IPS DF 4.7 (cell line): ENCODE results near the gene ADAMTS8.

Experiments used
- DNase-seq: peaks from one replicate; pipeline ENCODE4 v3.0.0-alpha.2; 2013; ENCODE audit warnings: low spot score; ENCODE audit errors: extremely low read depth

ADAMTS8 gene

GRCh38 chr11:130462101-130462885 lies 33.9 kb upstream of the ADAMTS8 start:
- DNase-seq = no peak

DNA sequence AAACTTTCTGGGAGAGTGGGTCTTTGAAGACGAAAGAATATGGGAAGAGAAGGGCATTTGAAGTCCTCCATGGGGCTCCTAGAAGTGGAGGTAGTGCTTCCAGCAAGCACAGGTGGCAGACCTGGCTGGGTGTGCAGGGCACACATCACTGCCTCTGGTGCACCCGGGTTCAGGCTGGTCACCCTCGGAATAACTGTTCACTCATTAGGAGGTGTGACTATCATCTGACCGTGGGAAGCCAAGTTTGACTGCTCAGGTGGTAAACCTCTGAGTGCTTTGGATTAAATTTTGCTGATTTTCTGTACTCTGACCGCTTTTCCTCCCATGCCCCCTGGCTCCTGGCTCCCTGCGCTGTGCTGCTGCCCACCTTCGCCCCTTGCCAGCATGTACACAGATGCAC lies 31.1 kb upstream of the ADAMTS8 start:
- DNase-seq = no peak

DNA sequence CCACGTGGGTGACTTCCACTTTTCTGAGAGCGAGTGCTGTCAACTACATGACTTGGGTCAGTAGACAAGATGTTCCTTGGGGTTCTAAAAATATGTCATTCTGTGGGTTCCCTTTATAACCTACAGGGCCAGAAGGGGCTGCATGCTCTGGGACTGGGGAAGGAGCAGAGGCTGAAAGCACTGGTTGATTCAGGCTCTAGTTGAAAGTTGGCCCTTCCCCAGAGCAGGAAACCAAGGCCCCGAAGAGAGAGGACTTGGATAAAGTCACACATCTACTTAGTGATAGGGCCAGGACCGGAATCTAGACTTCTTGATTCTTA lies 30.0 kb upstream of the ADAMTS8 start:
- DNase-seq = no peak

GRCh38 chr11:130457623-130458409 lies 29.4 kb upstream of the ADAMTS8 start:
- no peak for DNase-seq

DNA sequence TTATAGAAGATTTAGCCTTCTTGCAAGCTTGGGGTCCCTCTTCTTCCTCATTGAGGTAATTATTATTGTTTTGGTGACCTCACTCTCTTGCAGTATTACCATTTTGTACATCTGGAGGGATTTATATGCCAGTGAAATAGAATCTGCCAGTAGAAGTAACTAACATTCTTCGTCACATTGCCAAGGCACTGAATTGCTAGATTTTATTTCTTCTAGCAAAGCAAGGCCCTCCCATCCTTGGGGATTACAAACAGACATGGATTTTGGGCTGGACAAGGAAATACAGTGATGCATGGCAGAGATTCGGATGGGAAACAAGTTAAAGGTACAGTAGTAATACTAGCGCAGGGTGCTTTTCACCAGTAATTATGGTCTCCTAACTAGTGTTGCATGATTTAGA lies 27.9 kb upstream of the ADAMTS8 start:
- no peak for DNase-seq

GRCh38 chr11:130455483-130456127 lies 27.2 kb upstream of the ADAMTS8 start:
- DNase-seq = no peak

GRCh38 chr11:130454491-130455252 lies 26.3 kb upstream of the ADAMTS8 start:
- DNase-seq = no peak

- no peak for DNase-seq
These were observed 24.5 kb upstream of the ADAMTS8 start for GRCh38 chr11:130452940-130453339.

DNA sequence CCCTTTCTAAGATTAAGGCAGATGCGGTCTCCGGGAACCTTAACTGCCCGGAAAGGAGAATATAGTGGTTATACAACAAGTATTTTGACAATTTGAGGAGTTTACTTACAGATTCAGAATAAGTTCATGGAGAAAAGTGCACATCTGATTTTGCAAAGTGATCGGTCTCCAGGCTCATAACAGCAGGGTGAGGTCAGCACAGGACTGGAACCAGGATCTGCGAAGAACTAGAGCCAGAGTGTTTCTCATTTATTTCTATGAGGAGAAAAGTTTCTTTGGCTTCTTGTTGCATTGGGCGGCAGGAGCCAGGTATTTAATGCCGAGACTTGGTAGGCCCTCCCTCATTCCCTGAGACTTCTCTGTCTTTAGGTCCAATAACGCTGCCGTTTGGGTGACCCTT lies 23.8 kb upstream of the ADAMTS8 start:
- no peak for DNase-seq

DNA sequence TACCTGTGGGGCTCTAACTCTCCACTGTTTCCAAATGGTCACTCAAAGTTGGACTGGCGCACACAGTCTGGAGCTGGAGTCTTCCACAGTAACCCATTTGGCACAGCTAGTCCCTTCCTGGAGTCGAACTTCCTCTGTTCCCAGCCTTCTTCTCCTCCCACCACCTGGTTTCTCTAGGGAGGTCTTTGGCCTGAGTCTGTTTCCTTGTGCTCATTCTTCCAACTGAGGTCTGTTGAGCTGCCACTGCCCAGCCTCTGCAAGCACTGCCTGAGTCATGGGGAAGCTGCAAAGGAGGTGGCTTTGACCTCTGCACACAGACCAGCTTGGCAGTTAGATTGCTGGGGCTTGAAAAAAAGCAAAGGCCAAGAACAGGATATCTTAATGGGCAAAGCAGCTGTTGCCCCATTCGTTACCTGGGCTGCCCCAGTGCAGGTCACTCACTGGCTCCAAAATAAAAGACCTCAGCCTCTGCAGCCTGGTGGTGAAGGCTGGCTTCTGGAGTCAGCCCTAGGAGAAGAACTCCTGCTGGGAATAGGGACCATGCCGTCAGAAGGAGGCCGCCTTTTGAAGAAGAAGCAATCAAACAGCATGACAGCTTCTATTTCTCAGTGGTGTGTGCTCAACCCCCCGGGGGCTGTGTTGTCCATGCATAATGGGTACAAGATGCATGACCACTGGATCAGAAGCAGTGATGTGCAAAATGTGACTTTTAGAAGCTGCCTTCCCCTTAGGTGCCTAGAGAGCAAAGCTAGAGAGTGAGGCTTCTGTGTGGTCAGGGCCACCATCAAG lies 23.0 kb upstream of the ADAMTS8 start:
- no peak for DNase-seq

DNA sequence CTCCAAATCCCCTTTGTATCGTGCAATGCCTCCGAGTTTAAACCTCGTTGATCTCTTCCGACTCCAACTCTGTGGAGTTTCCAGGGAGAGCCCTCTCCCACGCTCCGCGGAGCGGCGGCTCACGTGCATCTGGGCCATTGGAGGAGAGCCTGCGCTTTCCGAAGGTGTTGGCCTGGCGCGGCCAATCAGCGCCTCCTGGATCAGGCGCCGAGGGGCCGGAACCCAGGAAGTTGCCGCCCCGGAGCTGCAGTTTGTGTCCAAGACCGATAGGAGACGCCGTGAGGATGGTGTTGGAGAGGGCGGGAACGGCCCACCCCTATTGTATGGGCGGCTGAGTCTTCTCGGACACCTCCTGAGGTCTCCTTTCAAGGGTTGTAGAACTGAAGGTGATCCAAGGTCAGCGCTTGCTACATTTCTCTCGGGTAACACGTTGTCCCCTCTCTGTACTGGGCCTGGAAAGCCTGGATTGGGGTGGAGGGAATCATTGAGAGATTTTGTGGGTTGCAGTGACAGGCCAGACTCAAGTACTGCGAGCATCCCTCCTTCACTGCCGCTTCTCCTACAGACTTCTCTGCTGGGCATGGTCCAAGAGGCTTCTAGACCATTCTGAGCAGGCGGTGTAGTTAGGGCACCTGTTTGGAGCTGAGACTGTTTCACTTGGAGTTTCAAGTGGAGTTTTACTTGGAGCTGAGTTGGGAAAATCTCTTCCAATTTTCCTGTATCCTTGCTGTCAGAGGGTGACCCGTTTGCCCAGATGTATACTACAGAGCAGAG lies 21.8 kb upstream of the ADAMTS8 start:
- no peak for DNase-seq

GRCh38 chr11:130449310-130449990 lies 21.0 kb upstream of the ADAMTS8 start:
- DNase-seq = no peak

DNA sequence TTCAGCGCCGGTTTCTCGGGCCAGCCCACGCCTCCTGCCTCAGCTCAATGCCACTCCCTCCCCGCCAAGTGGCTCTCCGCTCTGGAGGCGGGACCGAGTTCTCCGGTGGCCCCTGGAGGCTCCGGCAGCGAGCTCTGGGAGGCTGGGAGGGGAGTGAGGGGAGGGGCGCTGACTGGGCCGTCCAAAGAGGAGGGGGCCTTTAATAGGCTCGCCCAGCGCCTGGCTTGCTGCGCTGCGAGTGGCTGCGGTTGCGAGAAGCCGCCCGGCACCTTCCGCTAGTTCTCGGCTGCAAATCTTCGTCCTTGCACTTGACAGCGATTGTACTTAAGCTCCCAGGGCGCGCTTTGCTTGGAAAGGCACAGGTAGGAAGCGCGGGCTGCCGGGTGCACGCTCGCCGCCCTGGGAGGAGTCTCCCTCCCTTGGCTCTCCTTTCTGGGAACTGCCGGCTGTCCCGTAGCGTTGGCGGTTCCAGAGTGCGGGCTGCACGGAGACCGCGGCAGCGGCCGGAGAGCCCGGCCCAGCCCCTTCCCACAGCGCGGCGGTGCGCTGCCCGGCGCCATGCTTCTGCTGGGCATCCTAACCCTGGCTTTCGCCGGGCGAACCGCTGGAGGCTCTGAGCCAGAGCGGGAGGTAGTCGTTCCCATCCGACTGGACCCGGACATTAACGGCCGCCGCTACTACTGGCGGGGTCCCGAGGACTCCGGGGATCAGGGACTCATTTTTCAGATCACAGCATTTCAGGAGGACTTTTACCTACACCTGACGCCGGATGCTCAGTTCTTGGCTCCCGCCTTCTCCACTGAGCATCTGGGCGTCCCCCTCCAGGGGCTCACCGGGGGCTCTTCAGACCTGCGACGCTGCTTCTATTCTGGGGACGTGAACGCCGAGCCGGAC lies 20.3 kb upstream of the ADAMTS8 start, which contains the start of gene ADAMTS15:
ADAMTS15 (plus strand) TSS at position 230 of the 894 bp plus-strand sequence; CDS start at position 559, 329 bp downstream.
- no peak for DNase-seq

DNA sequence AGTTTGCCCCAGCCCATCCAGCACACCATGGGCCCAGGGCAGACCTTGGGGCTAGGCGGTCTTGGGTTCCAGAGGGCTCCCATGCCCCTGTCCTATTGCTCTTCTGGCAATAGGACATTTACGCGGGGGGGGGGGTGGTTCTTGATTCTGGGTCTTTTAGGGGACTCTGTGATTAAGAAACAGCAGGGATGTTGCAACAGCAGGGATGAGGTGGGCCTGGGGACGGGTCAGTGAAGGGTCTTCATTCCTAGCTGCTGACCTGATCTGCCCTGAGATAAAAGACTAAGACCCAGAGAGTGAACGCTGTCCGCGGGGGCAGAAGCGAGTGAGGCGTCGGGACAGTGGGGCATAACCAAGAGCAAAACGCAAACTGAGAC lies 19.6 kb upstream of the ADAMTS8 start:
- DNase-seq = no peak

DNA sequence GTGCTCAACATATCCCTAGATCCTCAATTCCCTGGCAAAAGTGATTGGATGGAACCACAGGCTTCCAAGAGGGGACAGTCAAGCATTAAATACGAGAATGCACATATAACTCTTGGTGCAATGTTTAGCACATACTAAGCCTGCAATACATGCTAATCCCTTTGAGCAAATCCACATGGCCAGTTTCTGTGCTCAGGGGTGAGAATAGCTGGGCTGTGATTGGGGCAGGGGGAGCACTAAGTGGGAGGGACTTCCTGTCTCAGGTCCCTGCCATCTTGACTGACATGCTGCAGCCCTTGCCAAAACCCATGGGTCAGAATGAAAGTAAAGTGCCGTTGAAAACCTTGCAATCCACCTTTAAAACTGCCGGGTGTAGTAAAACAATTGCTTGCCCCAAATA lies 17.4 kb upstream of the ADAMTS8 start:
- no peak for DNase-seq

DNA sequence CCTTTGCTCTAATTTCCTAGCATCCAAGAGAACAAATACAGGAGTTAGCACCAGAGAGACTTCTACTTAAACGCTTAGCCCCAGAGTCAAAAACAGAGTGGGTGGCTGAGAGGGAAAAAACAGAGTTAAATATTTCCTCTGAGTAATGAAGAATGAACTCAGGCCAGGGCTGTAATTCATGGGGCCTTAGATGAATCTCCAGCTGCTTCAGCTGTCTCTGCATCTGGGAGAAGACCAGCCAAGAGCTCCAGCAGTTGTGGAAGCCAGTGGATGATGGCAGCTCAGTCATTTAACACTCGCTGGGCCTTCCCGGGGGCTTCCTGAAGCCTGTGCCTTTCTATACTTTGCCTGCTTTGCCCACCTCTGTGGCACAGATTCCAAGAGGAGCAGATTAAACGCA lies 14.3 kb upstream of the ADAMTS8 start:
- DNase-seq = no peak

DNA sequence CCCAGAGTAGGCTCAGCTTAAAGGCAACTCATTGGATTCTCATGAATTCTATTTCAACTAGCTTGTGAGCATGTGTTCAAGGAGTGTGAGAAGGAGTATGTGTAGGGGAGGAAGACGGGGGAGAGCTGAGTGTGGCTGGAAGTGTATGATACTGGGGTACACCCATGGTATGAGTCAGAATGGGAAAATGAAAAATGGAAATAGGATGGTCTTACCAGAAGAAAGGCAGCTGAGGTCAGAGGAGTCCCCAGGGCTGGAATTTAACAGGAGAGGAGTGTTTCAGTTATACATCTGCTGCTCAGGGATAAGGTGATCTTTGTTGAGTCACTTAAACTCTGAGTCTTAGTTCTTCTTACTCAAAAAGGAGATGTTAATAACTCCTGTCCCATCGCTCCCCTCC lies 13.3 kb upstream of the ADAMTS8 start:
- DNase-seq = no peak

DNA sequence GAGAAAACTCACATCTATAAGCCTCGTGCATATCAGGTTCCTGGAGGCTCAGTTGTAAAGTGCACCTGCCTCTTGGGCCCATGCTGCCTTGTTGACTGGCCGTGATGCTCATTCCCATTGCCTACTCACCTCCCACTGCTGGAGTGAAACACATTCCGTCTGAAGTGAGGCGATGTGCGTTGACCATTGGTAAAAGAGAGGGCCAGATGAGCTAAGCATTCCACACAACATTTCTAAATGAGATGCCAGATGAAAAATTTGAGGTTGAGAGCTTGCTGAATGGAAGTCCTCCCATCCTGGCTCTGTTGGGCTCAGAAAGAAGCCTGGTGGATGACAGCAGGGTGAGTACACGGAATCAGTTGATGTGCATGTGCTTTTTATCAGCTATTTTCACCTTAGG lies 11.5 kb upstream of the ADAMTS8 start:
- no peak for DNase-seq

DNA sequence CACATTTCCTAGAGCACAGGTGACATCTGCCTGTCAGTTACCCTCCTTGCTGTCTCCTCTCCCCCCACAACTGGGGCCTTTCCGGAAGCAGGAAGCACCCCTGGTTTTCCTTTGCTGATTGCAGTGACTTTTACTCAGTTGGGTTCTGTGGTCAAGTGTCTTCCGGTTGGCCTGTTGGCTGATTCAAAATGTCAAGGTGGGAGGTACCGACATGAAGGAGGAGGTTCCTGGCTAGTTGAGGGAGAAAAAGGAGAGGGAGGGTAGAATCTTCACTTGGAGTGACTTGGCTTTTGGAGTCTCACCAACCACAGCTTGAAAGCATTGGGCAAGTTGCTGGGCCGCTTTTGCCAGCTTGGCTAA lies 10.7 kb upstream of the ADAMTS8 start:
- no peak for DNase-seq
